ENCODE data around the gene VGF. TPM values are rescaled to one million over a fixed set of nuclear protein-coding genes. Genes with fewer than 3 reads are reported as not detected.

The VGF gene
- total RNA-seq, 1 experiment from 2014 or later, result 1.2 TPM

- Mint-ChIP-seq H3K4me1 (ENCODE audit: low read depth, unreplicated experiment) (peaks cover 17% of the 10 kb centered on the region), H3K4me3 (ENCODE audit: unreplicated experiment) (no peak overlapping the region), H3K9me3 (ENCODE audit: unreplicated experiment) (no peaks in the 10 kb centered on the region), H3K27me3 (ENCODE audit: insufficient read depth, unreplicated experiment) (peaks cover 30% of the 10 kb centered on the region), H3K27ac (ENCODE audit: unreplicated experiment) (no peak overlapping the region), H3K36me3 (ENCODE audit: insufficient read depth, unreplicated experiment) (peaks cover 6% of the 10 kb centered on the region)
- ChIA-PET CTCF (interaction anchor here (1.1 to 1.4 kb wide), 2 partner anchors 15 to 34 kb away, joined by 3 to 4 read pairs; no protein-coding TSS in a partner anchor), POLR2A (no interaction called here)
- no TSS peak for BruUV-seq (replicated peaks)
- no peak for TF ChIP-seq CTCF (IDR thresholded peaks at IDR 0.05; ENCODE audit: insufficient read depth in 1 of 2, low read depth in 1 of 2, low read length in 1 of 2, severe bottlenecking in 1 of 2, unreplicated experiment in 1 of 2)
- no peak overlapping the region for H3K4me3 ChIP-seq (ENCODE audit: low read depth, low read length)
- no peaks in the 10 kb centered on the region for H3K9me3 ChIP-seq
- no peaks in the 10 kb centered on the region for H3K36me3 ChIP-seq (ENCODE audit: control insufficient read depth, insufficient read depth, low read length)
- no peak for DNase-seq
- intact Hi-C loops (cut with micrococcal nuclease; ENCODE audit: unreplicated experiment), result no loop called here
- peaks cover 2% of the 10 kb centered on the region; the same call in 1 of the 2 replicates for H3K27me3 ChIP-seq (replicated peaks; ENCODE audit: control insufficient read depth, insufficient read depth, low read length)
- peaks cover 14% of the 10 kb centered on the region for H3K4me1 ChIP-seq
Observed at GRCh38 chr7:101177644-101178043, 12.3 kb upstream of the VGF start.

GRCh38 chr7:101175664-101176063 is 10.3 kb upstream of the VGF start:
- Mint-ChIP-seq H3K4me3 (ENCODE audit: unreplicated experiment) (no peak overlapping the region), H3K4me1 (ENCODE audit: low read depth, unreplicated experiment) (peaks cover 20% of the 10 kb centered on the region), H3K9me3 (ENCODE audit: unreplicated experiment) (no peaks in the 10 kb centered on the region), H3K27ac (ENCODE audit: unreplicated experiment) (no peak overlapping the region), H3K36me3 (ENCODE audit: insufficient read depth, unreplicated experiment) (no peaks in the 10 kb centered on the region), H3K27me3 (ENCODE audit: insufficient read depth, unreplicated experiment) (peaks cover 39% of the 10 kb centered on the region)
- H3K4me3 ChIP-seq (ENCODE audit: low read depth, low read length), result no peak overlapping the region
- peaks cover 7% of the 10 kb centered on the region for H3K27me3 ChIP-seq (replicated peaks; ENCODE audit: control insufficient read depth, insufficient read depth, low read length)
- intact Hi-C loops (cut with micrococcal nuclease; ENCODE audit: unreplicated experiment), result no loop called here
- no peak for TF ChIP-seq CTCF (IDR thresholded peaks at IDR 0.05; ENCODE audit: insufficient read depth in 1 of 2, low read depth in 1 of 2, low read length in 1 of 2, severe bottlenecking in 1 of 2, unreplicated experiment in 1 of 2)
- DNase-seq, result no peak
- no TSS peak for BruUV-seq (replicated peaks)
- ChIA-PET CTCF (interaction anchor here (0.7 kb wide), 2 partner anchors 15 to 1775 kb away, joined by 3 read pairs; no protein-coding TSS in a partner anchor), POLR2A (no interaction called here)
- no peaks in the 10 kb centered on the region for H3K36me3 ChIP-seq (ENCODE audit: control insufficient read depth, insufficient read depth, low read length)
- H3K9me3 ChIP-seq, result no peaks in the 10 kb centered on the region
- H3K4me1 ChIP-seq, result peaks cover 16% of the 10 kb centered on the region

- Histone ChIP-seq H3K36me3 (ENCODE audit: control insufficient read depth, insufficient read depth, low read length) (no peaks in the 10 kb centered on the region), H3K4me1 (peaks cover 26% of the 10 kb centered on the region), H3K9me3 (no peaks in the 10 kb centered on the region), H3K4me3 (ENCODE audit: low read depth, low read length) (no peak overlapping the region), H3K27me3 (replicated peaks; ENCODE audit: control insufficient read depth, insufficient read depth, low read length) (peaks cover 10% of the 10 kb centered on the region)
- H3K27me3 Mint-ChIP-seq (ENCODE audit: insufficient read depth, unreplicated experiment), result peaks cover 41% of the 10 kb centered on the region
- BruUV-seq (replicated peaks), result no TSS peak
- no peak for TF ChIP-seq CTCF (IDR thresholded peaks at IDR 0.05; ENCODE audit: insufficient read depth in 1 of 2, low read depth in 1 of 2, low read length in 1 of 2, severe bottlenecking in 1 of 2, unreplicated experiment in 1 of 2)
- peaks cover 24% of the 10 kb centered on the region for H3K4me1 Mint-ChIP-seq (ENCODE audit: low read depth, unreplicated experiment)
- POLR2A ChIA-PET, result no interaction called here
- no peaks in the 10 kb centered on the region for H3K9me3 Mint-ChIP-seq (ENCODE audit: unreplicated experiment)
- DNase-seq, result no peak
- no peak overlapping the region for H3K4me3 Mint-ChIP-seq (ENCODE audit: unreplicated experiment)
- H3K36me3 Mint-ChIP-seq (ENCODE audit: insufficient read depth, unreplicated experiment), result no peaks in the 10 kb centered on the region
- CTCF ChIA-PET, result interaction anchor here (0.6 to 1.8 kb wide), 3 partner anchors 18 to 58 kb away, joined by 3 to 11 read pairs (median 9); no protein-coding TSS in a partner anchor
- H3K27ac Mint-ChIP-seq (ENCODE audit: unreplicated experiment), result no peak overlapping the region
- intact Hi-C loops (cut with micrococcal nuclease; ENCODE audit: unreplicated experiment), result no loop called here
Observed at GRCh38 chr7:101174322-101174854, 9.0 kb upstream of the VGF start.

Measured in Caco-2 (cell line).